Liver (tissue), 9 donors: ENCODE measurements around the gene KCNQ5. TPM values are rescaled to one million over a fixed set of nuclear protein-coding genes. Genes with fewer than 3 reads are reported as not detected.

ENCODE experiments used
- DNase-seq: peaks from one replicate; pipeline ENCODE4 v3.0.0-alpha.2; 2017; ENCODE audit warnings: low spot score
- H3K27ac ChIP-seq, 2 donors: one replicate each; pipeline ENCODE4 v1.7.0; 2013; ENCODE audit warnings: inconsistent platforms in 2 of 2, low read length in 2 of 2, control low read depth in 1 of 2, low read depth in 1 of 2, mild to moderate bottlenecking in 1 of 2
- H3K27me3 ChIP-seq, 4 donors: one replicate each; pipeline versions ENCODE4 v1.6.1 to v1.7.0; 2013; ENCODE audit warnings: low read length in 3 of 4, inconsistent platforms in 1 of 4, mild to moderate bottlenecking in 1 of 4, moderate library complexity in 1 of 4; ENCODE audit not compliant: control insufficient read depth in 4 of 4, insufficient read depth in 4 of 4
- H3K36me3 ChIP-seq, 4 donors: one replicate each; pipeline versions ENCODE4 v1.6.1 to v1.7.0; 2013; ENCODE audit warnings: low read length in 3 of 4, mild to moderate bottlenecking in 3 of 4, low read depth in 1 of 4, moderate library complexity in 1 of 4; ENCODE audit not compliant: control insufficient read depth in 4 of 4, insufficient read depth in 3 of 4
- H3K4me1 ChIP-seq, 4 donors: one replicate each; pipeline versions ENCODE4 v1.6.1 to v1.7.0; 2013; ENCODE audit warnings: low read length in 3 of 4, mild to moderate bottlenecking in 3 of 4, moderate library complexity in 1 of 4; ENCODE audit not compliant: control insufficient read depth in 4 of 4, insufficient read depth in 4 of 4
- H3K4me3 ChIP-seq, 3 donors: one replicate each; pipeline versions ENCODE4 v1.6.1 to v1.7.0; 2013; ENCODE audit warnings: low read length in 3 of 3, control low read depth in 1 of 3, low read depth in 1 of 3, mild to moderate bottlenecking in 1 of 3
- H3K9ac ChIP-seq, 2 donors: one replicate each; pipeline ENCODE4 v1.7.0; 2013; ENCODE audit warnings: low read length in 2 of 2, mild to moderate bottlenecking in 2 of 2, moderate library complexity in 2 of 2, control low read depth in 1 of 2, low read depth in 1 of 2
- H3K9me3 ChIP-seq, 4 donors: one replicate each; pipeline versions ENCODE4 v1.6.1 to v1.7.0; 2013; ENCODE audit warnings: low read length in 3 of 4; ENCODE audit not compliant: control insufficient read depth in 4 of 4
- EGR1 ChIP-seq, 2 donors: IDR thresholded peaks; 2 replicates each; pipeline ENCODE4 v1.6.1; 2016 to 2018; ENCODE audit warnings: antibody characterized with exemption in 2 of 2, low read depth in 2 of 2
- FOXA2 ChIP-seq: IDR thresholded peaks from 2 replicates; pipeline ENCODE4 v1.6.1; 2016; ENCODE audit warnings: antibody characterized with exemption
- NR2F2 ChIP-seq: IDR thresholded peaks from 2 replicates; pipeline ENCODE4 v1.6.1; 2016; ENCODE audit warnings: antibody characterized with exemption
- RAD21 ChIP-seq, 2 donors: IDR thresholded peaks; 2 replicates each; pipeline ENCODE4 v1.6.1; 2016; ENCODE audit warnings: antibody characterized with exemption in 2 of 2, mild to moderate bottlenecking in 2 of 2
- TAF1 ChIP-seq: conservative IDR thresholded peaks from 2 replicates; pipeline ENCODE4 v1.6.1; 2016; ENCODE audit warnings: antibody characterized with exemption, mild to moderate bottlenecking
- YY1 ChIP-seq: IDR thresholded peaks from 2 replicates; pipeline ENCODE4 v1.6.1; 2016; ENCODE audit warnings: antibody characterized with exemption, mild to moderate bottlenecking
- WGBS: extraction: QIAGEN DNeasy Blood & Tissue Kit; methylation state at CpG from one replicate; pipeline ENCODE4 v1.1.7; 2013; 5-methylcytosine and 5-hydroxymethylcytosine counted together
- polyA plus RNA-seq, 2 donors: library from polyadenylated mRNA; stranded (reverse) in 1 of 2; unstranded in 1 of 2; fragments of 200-250 nt in 1 of 2; fragments of >200 nt in 1 of 2; fragmentation: Nextera tagmentation in 1 of 2; extraction: Ambion mirVana in 1 of 2; gene quantifications; one replicate each; pipeline versions ENCODE4 v1.2.1 to v1.2.3, GENCODE V29; 2013 to 2015
- total RNA-seq, 2 donors: library from RNA; depleted of rRNA; stranded (reverse); fragments of >200 nt; gene quantifications; one replicate each; pipeline ENCODE4 v1.2.3, GENCODE V29; 2014
- TF ChIP-seq, protein P1 (sequence below): IDR thresholded peaks from 2 replicates; pipeline ENCODE4 v1.6.1; 2016; ENCODE audit warnings: antibody characterized with exemption, mild to moderate bottlenecking
- TF ChIP-seq, protein P2 (sequence below): IDR thresholded peaks from 2 replicates; pipeline ENCODE4 v1.6.1; 2016; ENCODE audit warnings: antibody characterized with exemption
- TF ChIP-seq, protein P3 (sequence below): IDR thresholded peaks from 2 replicates; pipeline ENCODE4 v1.6.1; 2016; ENCODE audit warnings: antibody characterized with exemption
- donor health status: healthy.
- donor health status: healthy.
- donor health status: healthy.
- donor health status: healthy.
- donor health status: healthy.

Gene KCNQ5
- total and polyA plus RNA-seq, 4 donors: 0.02 to 1.1 (median 0.15) TPM

DNA sequence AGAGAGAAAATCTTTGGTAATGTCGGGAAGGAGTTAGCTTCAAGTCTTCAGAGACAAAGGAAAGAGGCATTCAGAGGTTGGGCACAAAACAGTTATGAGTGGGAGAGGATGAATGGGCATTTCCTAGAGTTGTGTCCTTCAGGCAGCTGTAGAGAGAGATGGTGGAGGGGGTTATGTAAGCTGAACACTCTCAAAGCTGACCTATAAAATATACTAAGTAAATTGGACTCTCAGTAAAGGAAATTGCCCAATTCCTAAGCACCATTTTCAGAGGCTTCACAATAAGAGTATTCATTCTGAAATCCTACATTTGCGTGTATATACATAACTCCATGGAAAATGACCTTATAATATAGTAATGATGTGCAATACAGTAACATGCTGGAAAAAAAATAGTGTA, 161.2 kb downstream of the KCNQ5 start (continued):
- TF ChIP-seq, protein P1, sequence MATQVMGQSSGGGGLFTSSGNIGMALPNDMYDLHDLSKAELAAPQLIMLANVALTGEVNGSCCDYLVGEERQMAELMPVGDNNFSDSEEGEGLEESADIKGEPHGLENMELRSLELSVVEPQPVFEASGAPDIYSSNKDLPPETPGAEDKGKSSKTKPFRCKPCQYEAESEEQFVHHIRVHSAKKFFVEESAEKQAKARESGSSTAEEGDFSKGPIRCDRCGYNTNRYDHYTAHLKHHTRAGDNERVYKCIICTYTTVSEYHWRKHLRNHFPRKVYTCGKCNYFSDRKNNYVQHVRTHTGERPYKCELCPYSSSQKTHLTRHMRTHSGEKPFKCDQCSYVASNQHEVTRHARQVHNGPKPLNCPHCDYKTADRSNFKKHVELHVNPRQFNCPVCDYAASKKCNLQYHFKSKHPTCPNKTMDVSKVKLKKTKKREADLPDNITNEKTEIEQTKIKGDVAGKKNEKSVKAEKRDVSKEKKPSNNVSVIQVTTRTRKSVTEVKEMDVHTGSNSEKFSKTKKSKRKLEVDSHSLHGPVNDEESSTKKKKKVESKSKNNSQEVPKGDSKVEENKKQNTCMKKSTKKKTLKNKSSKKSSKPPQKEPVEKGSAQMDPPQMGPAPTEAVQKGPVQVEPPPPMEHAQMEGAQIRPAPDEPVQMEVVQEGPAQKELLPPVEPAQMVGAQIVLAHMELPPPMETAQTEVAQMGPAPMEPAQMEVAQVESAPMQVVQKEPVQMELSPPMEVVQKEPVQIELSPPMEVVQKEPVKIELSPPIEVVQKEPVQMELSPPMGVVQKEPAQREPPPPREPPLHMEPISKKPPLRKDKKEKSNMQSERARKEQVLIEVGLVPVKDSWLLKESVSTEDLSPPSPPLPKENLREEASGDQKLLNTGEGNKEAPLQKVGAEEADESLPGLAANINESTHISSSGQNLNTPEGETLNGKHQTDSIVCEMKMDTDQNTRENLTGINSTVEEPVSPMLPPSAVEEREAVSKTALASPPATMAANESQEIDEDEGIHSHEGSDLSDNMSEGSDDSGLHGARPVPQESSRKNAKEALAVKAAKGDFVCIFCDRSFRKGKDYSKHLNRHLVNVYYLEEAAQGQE: no peak

DNA sequence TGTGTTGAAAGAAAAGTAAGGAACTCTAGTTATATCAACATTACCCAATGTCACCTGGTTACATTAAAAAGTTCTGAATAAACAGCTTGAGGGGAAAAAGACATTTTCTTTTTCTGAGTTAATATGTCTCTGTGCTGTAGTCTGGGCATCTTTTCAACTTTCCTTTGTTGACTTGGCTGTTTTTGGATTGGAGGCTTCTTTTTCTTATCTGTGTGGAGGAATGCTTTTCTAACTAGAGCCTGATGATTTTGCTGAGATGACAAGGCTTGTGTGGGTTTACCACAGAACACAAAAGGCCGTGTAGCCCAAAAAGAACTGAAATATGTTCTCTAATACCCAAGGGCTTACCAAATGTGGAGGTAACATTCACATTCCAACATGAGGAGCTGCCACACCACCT, 161.8 kb downstream of the KCNQ5 start:
- H3K36me3 ChIP-seq: no peaks in the 10 kb centered on the region
- WGBS: 44% methylated on average over 1 of the region's 1 CpG
- H3K9ac ChIP-seq: no peak overlapping the region
- H3K4me1 ChIP-seq: no peaks in the 10 kb centered on the region
- DNase-seq: no peak
- TF ChIP-seq, protein P2, sequence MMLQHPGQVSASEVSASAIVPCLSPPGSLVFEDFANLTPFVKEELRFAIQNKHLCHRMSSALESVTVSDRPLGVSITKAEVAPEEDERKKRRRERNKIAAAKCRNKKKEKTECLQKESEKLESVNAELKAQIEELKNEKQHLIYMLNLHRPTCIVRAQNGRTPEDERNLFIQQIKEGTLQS: no peak
- no peak for TF ChIP-seq YY1
- TF ChIP-seq RAD21 (IDR thresholded peaks at IDR 0.05): no peak
- no peak for TF ChIP-seq TAF1
- H3K27me3 ChIP-seq: peaks cover 0 to 2% (median 0%) of the 10 kb centered on the region in 4 donors
- no peaks in the 10 kb centered on the region for H3K9me3 ChIP-seq
- H3K27ac ChIP-seq: no peak overlapping the region
- no peak overlapping the region for H3K4me3 ChIP-seq

DNA sequence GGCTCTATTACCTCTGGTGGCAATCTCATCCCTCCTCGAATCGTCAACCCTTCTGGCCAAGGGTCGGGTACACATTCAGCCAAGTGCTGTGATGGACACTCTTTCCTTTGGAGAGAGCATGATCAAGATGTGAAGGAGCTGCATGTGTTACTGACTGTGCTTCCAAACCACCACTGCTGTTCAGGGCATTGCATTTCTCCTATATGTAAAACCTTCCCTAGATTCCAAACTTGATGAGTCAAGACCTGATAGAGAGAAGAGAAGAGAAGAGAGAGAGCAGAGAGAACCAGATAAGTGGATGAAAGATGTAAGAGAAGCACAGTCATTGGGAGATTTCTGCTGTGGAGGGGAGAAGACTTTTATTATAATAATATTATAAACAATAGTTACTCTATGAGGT, 162.2 kb downstream of the KCNQ5 start:
- H3K27ac ChIP-seq: no peak overlapping the region
- no peaks in the 10 kb centered on the region for H3K4me1 ChIP-seq
- no peak for DNase-seq
- H3K9me3 ChIP-seq: no peaks in the 10 kb centered on the region
- H3K36me3 ChIP-seq: no peaks in the 10 kb centered on the region
- TF ChIP-seq NR2F2 (no peak), EGR1 (IDR thresholded peaks at IDR 0.05; ENCODE audit: low read depth in 2 of 2) (no peak), FOXA2 (no peak), YY1 (no peak)
- TF ChIP-seq, protein P3, sequence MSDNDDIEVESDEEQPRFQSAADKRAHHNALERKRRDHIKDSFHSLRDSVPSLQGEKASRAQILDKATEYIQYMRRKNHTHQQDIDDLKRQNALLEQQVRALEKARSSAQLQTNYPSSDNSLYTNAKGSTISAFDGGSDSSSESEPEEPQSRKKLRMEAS: no peak
- TF ChIP-seq, protein P1: no peak
- peaks cover 0 to 2% (median 0%) of the 10 kb centered on the region in 4 donors for H3K27me3 ChIP-seq
- no peak overlapping the region for H3K9ac ChIP-seq
- WGBS: 73% methylated on average over 3 of the region's 3 CpGs
- H3K4me3 ChIP-seq: no peak overlapping the region
